Neural cell (in vitro differentiated cells): ENCODE results near the gene PACS1. TPM values are rescaled to one million over a fixed set of nuclear protein-coding genes. Genes with fewer than 3 reads are reported as not detected.

ENCODE experiments used
- H2AFZ ChIP-seq: fragments of 200-600, 300-800 bp; sonication (generic), shearing (Covaris generic); 2 replicates; pipeline ENCODE4 v1.6.0; 2014; ENCODE audit warnings: low read depth, mild to moderate bottlenecking, antibody characterized with exemption, low read length, moderate library complexity
- H3F3A ChIP-seq: fragments of 200-600 bp; shearing (Covaris generic); 2 replicates; pipeline ENCODE4 v1.6.1; 2016; ENCODE audit warnings: mild to moderate bottlenecking, moderate library complexity, mixed read lengths, antibody characterized with exemption, low read length; ENCODE audit not compliant: insufficient read depth, poor library complexity, severe bottlenecking
- H3K27ac ChIP-seq: fragments of 200-600, 300-800 bp; sonication (generic), shearing (Covaris generic); 2 replicates; pipeline ENCODE4 v1.5.1; 2014; ENCODE audit warnings: mild to moderate bottlenecking, low read length, moderate library complexity
- H3K27me3 ChIP-seq: fragments of 300-800, 200-600 bp; sonication (generic), shearing (Covaris generic); 2 replicates; pipeline ENCODE4 v1.6.0; 2014; ENCODE audit warnings: mild to moderate bottlenecking, low read depth, low read length, moderate library complexity; ENCODE audit not compliant: insufficient read depth
- H3K36me3 ChIP-seq: fragments of 300-800, 200-600 bp; sonication (generic), shearing (Covaris generic); 2 replicates; pipeline ENCODE4 v1.5.1; 2014; ENCODE audit warnings: mild to moderate bottlenecking, antibody characterized with exemption, low read length, moderate library complexity; ENCODE audit not compliant: insufficient read depth
- H3K4me2 ChIP-seq: fragments of 300-800, 200-600 bp; sonication (generic), shearing (Covaris generic); 2 replicates; pipeline ENCODE4 v1.6.0; 2014; ENCODE audit warnings: mild to moderate bottlenecking, low read length
- H3K4me3 ChIP-seq: fragments of 300-800, 200-600 bp; sonication (generic), shearing (Covaris generic); 2 replicates; pipeline ENCODE4 v1.5.1; 2014; ENCODE audit warnings: mild to moderate bottlenecking, low read length, moderate library complexity
- H3K79me2 ChIP-seq: fragments of 200-600 bp; shearing (Covaris generic); replicated peaks from 2 replicates; pipeline ENCODE4 v1.6.0; 2014; ENCODE audit warnings: mild to moderate bottlenecking, low read length, moderate library complexity; ENCODE audit not compliant: insufficient read depth
- H3K9ac ChIP-seq: fragments of 300-800, 200-600 bp; sonication (generic), shearing (Covaris generic); 2 replicates; pipeline ENCODE4 v1.6.1; 2016; ENCODE audit warnings: mild to moderate bottlenecking, low read length, mixed read lengths
- H3K9me2 ChIP-seq: fragments of 200-600 bp; shearing (Covaris generic); 2 replicates; pipeline ENCODE4 v1.6.1; 2016; ENCODE audit warnings: mild to moderate bottlenecking, low read length, mixed read lengths; ENCODE audit not compliant: insufficient read depth
- H3K9me3 ChIP-seq: fragments of 200-600, 300-800 bp; sonication (generic), shearing (Covaris generic); 2 replicates; pipeline ENCODE4 v1.6.1; 2016; ENCODE audit warnings: mild to moderate bottlenecking, mixed run types, low read length, moderate library complexity, mixed read lengths
- H4K20me1 ChIP-seq: fragments of 200-600 bp; shearing (Covaris generic); 2 replicates; pipeline ENCODE4 v1.6.1; 2016; ENCODE audit warnings: mild to moderate bottlenecking, mixed run types; ENCODE audit not compliant: insufficient read depth
- CTCF ChIP-seq: fragments of 450-650 bp; IDR thresholded peaks from 2 replicates; pipeline ENCODE4 v1.5.1; 2014; ENCODE audit warnings: antibody characterized with exemption, mild to moderate bottlenecking, moderate library complexity; ENCODE audit not compliant: poor library complexity, severe bottlenecking
- EP300 ChIP-seq: fragments of 450-650 bp; conservative IDR thresholded peaks from 2 replicates; pipeline ENCODE4 v1.6.1; 2014; ENCODE audit warnings: antibody characterized with exemption, mild to moderate bottlenecking, moderate library complexity; ENCODE audit not compliant: poor library complexity, severe bottlenecking
- EZH2 ChIP-seq: fragments of 200-600, 300-800 bp; shearing (Covaris generic), sonication (generic); IDR thresholded peaks from 2 replicates; pipeline ENCODE4 v1.6.1; 2014; ENCODE audit warnings: antibody characterized with exemption, low read length, borderline replicate concordance, mild to moderate bottlenecking; ENCODE audit not compliant: insufficient read depth, poor library complexity, severe bottlenecking
- MXI1 ChIP-seq: fragments of 450-650 bp; conservative IDR thresholded peaks from 2 replicates; pipeline ENCODE4 v1.6.1; 2014; ENCODE audit warnings: antibody characterized with exemption, mild to moderate bottlenecking; ENCODE audit not compliant: poor library complexity, severe bottlenecking
- POLR2AphosphoS5 ChIP-seq: IDR thresholded peaks from 2 replicates; pipeline ENCODE4 v1.6.1; 2012
- RAD21 ChIP-seq: fragments of 450-650 bp; conservative IDR thresholded peaks from 2 replicates; pipeline ENCODE4 v1.6.1; 2014; ENCODE audit warnings: antibody characterized with exemption, mild to moderate bottlenecking, moderate library complexity
- REST ChIP-seq: IDR thresholded peaks from 2 replicates; pipeline ENCODE4 v1.6.1; 2012; ENCODE audit warnings: borderline replicate concordance
- SMC3 ChIP-seq: fragments of 450-650 bp; conservative IDR thresholded peaks from 2 replicates; pipeline ENCODE4 v1.6.1; 2014; ENCODE audit warnings: antibody characterized with exemption, mild to moderate bottlenecking, moderate library complexity; ENCODE audit not compliant: poor library complexity
- TAF1 ChIP-seq: IDR thresholded peaks from 2 replicates; pipeline ENCODE4 v1.6.1; 2012; ENCODE audit warnings: low read depth
- polyA plus RNA-seq: library from polyadenylated mRNA; depleted of rRNA; stranded (reverse); fragments of >200 nt; gene quantifications from 2 replicates; pipeline ENCODE4 v1.2.3, GENCODE V29; 2014

Gene PACS1
- polyA plus RNA-seq, 1 donor from 2014 or later = 14.4 TPM

- Histone ChIP-seq H3K79me2 (peaks cover 15% of the 10 kb centered on the region), H3K9me3 (no peaks in the 10 kb centered on the region), H4K20me1 (no peaks in the 10 kb centered on the region), H3F3A (no peaks in the 10 kb centered on the region), H3K4me2 (no peak within 1 kb of the TSS), H3K9me2 (no peaks in the 10 kb centered on the region), H3K27ac (no peak within 1 kb of the TSS), H2AFZ (peak within 1 kb of the TSS; percentile 4), H3K4me3 (peak within 1 kb of the TSS; percentile 73), H3K9ac (peak within 1 kb of the TSS; percentile 78), H3K27me3 (peaks cover 32% of the 10 kb centered on the region), H3K36me3 (no peaks in the 10 kb centered on the region)
- no peak for TF ChIP-seq EZH2
- peak; percentile 21 for TF ChIP-seq MXI1
- TF ChIP-seq SMC3 = no peak
- TF ChIP-seq EP300 = no peak
- peak; percentile 17 for TF ChIP-seq REST
- TF ChIP-seq TAF1 = no peak
- TF ChIP-seq RAD21 = no peak
- TF ChIP-seq CTCF = no peak
- TF ChIP-seq POLR2AphosphoS5 = no peak
These were observed 221.9 kb downstream of the PACS1 start, which contains the start of gene TMEM151A for GRCh38 chr11:66291706-66292542. TSS of gene TMEM151A (plus strand) at chr11:66291894. CDS start at chr11:66292014, 120 bp downstream.

GRCh38 chr11:66292543-66293332, 222.7 kb downstream of the PACS1 start:
- H3K79me2 ChIP-seq = peaks cover 8% of the 10 kb centered on the region
- H3K4me3 ChIP-seq = peak overlapping the region; percentile 73
- H3K27me3 ChIP-seq = peaks cover 32% of the 10 kb centered on the region
- no peak overlapping the region for H2AFZ ChIP-seq
- TF ChIP-seq RAD21 = no peak
- no peak for TF ChIP-seq EP300
- TF ChIP-seq MXI1 = no peak
- TF ChIP-seq SMC3 = no peak
- no peaks in the 10 kb centered on the region for H3K36me3 ChIP-seq
- no peaks in the 10 kb centered on the region for H3K9me2 ChIP-seq
- no peak overlapping the region for H3K4me2 ChIP-seq
- no peaks in the 10 kb centered on the region for H4K20me1 ChIP-seq
- H3K27ac ChIP-seq = no peak overlapping the region
- H3K9ac ChIP-seq = peak overlapping the region; percentile 78
- H3K9me3 ChIP-seq = no peaks in the 10 kb centered on the region
- no peaks in the 10 kb centered on the region for H3F3A ChIP-seq
